B cell (primary cell): ENCODE measurements around the gene KIAA1586.

Experiments used
- CTCF ChIP-seq: fragments of 200-600 bp; IDR thresholded peaks from one replicate; pipeline ENCODE4 v1.8.0; 2022; ENCODE audit warnings: antibody characterized with exemption, mild to moderate bottlenecking
- EZH2 ChIP-seq: IDR thresholded peaks from 2 replicates; pipeline ENCODE4 v1.6.1; 2012; ENCODE audit warnings: borderline replicate concordance, low read depth, mild to moderate bottlenecking, moderate library complexity, low read length; ENCODE audit not compliant: insufficient read depth, poor library complexity, severe bottlenecking

GRCh38 chr6:57097596-57097995, 51.1 kb downstream of the KIAA1586 start:
- no peak for TF ChIP-seq CTCF
- TF ChIP-seq EZH2, result no peak
